Activated naive CD4-positive, alpha-beta T cell treated with anti-CD3 and anti-CD28 coated beads, Interleukin-2, amount 50 U/mL, for 72 hours (primary cell): ENCODE data around the gene ZNF43. TPM values are rescaled to one million over a fixed set of nuclear protein-coding genes. Genes with fewer than 3 reads are reported as not detected.
"Not testable (repeated sequence)": the region's sequence is repeated elsewhere in the genome, so short reads cannot be mapped to it uniquely, and the experiment has no call there.

Source experiments
- ATAC-seq, 2 donors: fragments of 150-1000 bp; cut with Tn5 transposase; 2 replicates each; pipeline ENCODE4 v1.10.0; 2021; ENCODE audit warnings: mild to moderate bottlenecking in 2 of 2, moderate library complexity in 2 of 2
- DNase-seq, 2 donors: peaks; one replicate each; pipeline ENCODE4 v3.0.0; 2021 to 2022; ENCODE audit warnings: low spot score in 2 of 2
- H3K27ac Mint-ChIP-seq, 2 donors: one replicate each; pipeline ENCODE4 v1.8.0; 2022; ENCODE audit warnings: mild to moderate bottlenecking in 2 of 2, mixed read lengths in 2 of 2
- H3K36me3 Mint-ChIP-seq, 2 donors: one replicate each; pipeline ENCODE4 v1.8.0; 2022; ENCODE audit warnings: mixed read lengths in 2 of 2
- H3K9me3 Mint-ChIP-seq, 2 donors: one replicate each; pipeline ENCODE4 v1.8.0; 2022; ENCODE audit warnings: mixed read lengths in 2 of 2
- total RNA-seq, 2 donors: library from RNA; stranded (reverse); gene quantifications; one replicate each; pipeline ENCODE4 v1.2.3, GENCODE V29; 2022

ZNF43 gene
- total RNA-seq: 10 to 100 TPM; 34.0 to 37.7 TPM

DNA sequence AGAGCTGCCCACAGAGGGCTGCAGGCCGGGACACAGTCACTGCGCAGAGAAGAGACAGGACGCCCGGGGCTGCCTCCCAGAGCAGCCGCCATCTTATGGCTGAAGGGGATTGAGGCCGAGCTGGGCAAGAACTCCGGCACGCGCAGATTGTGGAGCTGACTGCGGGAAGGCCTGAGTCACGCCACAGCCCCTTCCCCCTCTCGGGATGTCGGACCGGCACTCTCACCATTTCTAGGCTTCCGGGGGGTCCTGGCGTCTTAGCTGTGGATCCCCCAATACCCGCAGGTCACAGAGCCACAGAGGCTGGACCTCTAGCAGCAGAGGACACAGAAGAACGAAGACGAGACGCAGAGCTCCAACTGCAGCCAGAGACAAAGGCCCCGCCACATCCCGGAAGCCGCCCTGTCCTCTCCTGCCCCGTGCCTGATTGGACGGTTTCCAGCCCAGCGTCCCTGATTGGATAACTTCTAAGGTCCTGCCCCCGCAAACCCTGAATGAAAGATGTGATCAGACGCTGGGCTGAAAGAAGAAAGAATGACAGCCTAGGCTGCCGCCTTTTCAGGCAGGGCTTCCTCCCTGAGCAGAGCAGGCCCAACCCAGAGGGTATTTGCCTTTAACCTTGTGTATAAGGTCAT is at the start of gene ZNF43:
ZNF43 (minus strand) TSS at position 373 of the 635 bp plus-strand sequence; CDS start at position 229, 144 bp downstream.
- peaks cover 32 to 71% of the 10 kb centered on the region in 2 donors for H3K36me3 Mint-ChIP-seq
- H3K9me3 Mint-ChIP-seq: peaks cover 0 to under 1% of the 10 kb centered on the region in 2 donors
- peak within 1 kb of the TSS; percentile 94 to 98 for H3K27ac Mint-ChIP-seq
- ATAC-seq (peak; percentile 97), DNase-seq (peak; percentile 87 to 92)

DNA sequence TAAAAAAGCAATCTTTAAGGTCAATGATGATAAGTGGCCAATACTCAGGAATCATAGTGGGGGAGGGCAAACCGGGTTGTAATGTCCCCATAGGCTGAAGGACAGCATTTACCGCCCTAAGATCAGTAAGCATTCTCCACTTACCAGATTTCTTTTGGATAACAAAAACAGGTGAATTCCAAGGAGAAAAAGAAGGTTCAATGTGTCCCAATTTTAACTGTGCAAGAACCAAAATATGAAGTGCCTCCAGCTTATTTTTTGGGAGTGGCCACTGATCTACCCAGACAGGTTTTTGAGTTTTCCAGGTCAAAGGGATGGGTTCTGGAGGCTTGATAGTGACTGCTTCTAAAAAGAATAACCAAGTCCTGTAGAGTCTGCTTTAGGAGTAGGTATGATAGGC is 49.5 kb upstream of the ZNF43 start:
- not testable (repeated sequence) for DNase-seq, H3K9me3 Mint-ChIP-seq, H3K36me3 Mint-ChIP-seq, ATAC-seq, H3K27ac Mint-ChIP-seq

DNA sequence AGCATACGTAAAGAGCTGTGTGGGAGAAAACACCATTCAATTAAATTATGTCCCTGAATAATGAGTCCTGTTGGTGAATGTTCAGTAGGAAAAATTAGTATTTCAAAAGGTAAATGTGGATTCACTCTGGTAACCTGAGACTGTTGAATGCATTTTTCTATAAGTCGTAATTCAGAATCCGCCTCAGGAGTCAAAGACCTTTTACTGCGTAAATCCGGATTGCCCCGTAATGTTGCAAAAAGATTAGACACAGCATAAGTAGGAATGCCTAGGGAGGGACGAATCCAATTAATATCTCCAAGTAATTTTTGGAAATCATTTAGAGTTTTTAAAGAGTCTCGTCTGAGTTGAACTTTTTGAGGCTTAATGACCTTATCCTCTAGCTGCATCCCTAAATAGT is 48.8 kb upstream of the ZNF43 start:
- H3K9me3 Mint-ChIP-seq, ATAC-seq, DNase-seq, H3K27ac Mint-ChIP-seq, H3K36me3 Mint-ChIP-seq: not testable (repeated sequence)

DNA sequence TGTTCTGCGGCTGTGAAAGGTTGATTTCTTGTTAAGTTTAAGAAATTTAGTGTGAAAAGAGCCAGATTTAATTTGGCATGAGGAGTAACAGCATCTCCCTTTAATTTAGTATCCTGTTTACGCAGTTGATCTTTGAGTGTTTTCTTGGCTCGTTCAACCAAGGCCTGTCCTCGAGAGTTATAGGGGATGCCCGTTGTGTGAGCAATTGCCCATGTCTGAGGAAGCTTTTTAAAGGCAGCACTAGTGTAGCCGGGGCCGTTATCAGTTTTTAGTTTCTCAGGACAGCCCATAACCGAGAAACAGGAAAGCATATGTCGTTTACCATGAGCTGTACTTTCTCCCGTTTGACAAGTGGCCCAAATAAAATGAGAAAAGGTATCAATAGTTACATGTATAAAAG is 47.5 kb upstream of the ZNF43 start:
- DNase-seq (no peak), ATAC-seq (no peak)
- Mint-ChIP-seq H3K27ac (no peak overlapping the region), H3K36me3 (no peaks in the 10 kb centered on the region), H3K9me3 (peaks cover 0 to 5% of the 10 kb centered on the region in 2 donors)

DNA sequence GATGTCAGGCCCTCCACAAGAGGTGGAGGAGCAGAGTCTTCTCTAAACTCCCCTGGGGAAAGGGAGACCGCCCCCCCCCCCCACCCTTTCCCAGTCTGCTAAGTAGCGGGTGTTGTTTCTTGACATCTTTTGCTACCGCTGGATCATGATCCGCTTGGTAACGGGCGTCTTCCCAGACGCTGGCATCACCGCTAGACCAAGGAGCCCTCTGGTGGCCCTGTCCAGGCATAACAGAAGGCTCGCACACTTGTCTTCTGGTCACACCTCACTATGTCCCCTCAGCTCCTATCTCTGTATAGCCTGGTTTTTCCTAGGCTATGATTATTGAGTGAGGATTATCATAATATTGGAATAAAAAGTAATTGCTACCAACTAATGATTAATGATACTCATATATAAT is 44.8 kb upstream of the ZNF43 start:
- DNase-seq: peak in 1 of 2 donors; percentile 4
- not testable (repeated sequence) for H3K9me3 Mint-ChIP-seq

DNA sequence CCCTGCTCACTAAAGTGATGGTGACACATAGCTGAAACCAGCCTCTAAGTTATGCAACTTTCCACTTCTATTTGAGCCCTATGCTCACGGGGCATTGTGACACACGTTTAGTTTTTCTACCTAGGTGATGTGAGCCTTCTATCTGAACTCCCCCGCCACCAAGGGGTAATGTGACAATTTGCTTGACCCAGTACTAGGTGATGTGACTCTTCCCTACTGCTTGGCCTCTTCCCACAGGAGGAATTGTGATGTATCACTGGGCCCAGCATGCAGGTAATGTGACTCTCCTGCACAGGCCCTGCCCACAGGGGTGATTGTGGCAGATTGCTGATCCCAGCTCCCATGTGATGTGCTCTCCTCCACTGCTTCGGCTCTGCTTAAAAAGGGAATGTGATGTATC is 42.7 kb upstream of the ZNF43 start:
- DNase-seq (no peak), ATAC-seq (no peak)
- H3K9me3 Mint-ChIP-seq: peaks cover 0 to 5% of the 10 kb centered on the region in 2 donors
- H3K36me3 Mint-ChIP-seq: no peaks in the 10 kb centered on the region
- no peak overlapping the region for H3K27ac Mint-ChIP-seq

More for the DNA sequence above, 44.8 kb upstream of the ZNF43 start:
- H3K27ac Mint-ChIP-seq, ATAC-seq, H3K36me3 Mint-ChIP-seq: not testable (repeated sequence)

DNA sequence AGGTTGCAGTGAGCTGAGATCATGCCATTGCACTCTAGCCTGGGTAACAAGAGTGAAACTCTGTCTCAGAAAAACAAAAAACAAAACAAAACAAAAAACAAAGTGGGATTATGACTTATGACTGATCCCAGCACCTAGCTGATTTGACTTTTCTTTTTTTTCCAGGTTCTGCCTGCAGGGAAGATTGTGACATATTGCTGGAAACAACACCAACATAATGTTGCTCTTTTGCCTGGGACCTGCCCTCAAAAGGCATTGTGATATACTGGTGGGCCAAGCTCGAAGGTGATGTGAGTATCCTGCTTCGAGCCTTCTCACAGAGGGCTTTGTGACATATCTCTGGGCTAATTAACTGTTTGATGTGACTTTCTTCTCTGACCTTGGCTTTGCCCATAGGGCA is 42.0 kb upstream of the ZNF43 start:
- ATAC-seq (no peak), DNase-seq (no peak)
- Mint-ChIP-seq H3K27ac (no peak overlapping the region), H3K36me3 (no peaks in the 10 kb centered on the region), H3K9me3 (peaks cover 0 to 5% of the 10 kb centered on the region in 2 donors)

DNA sequence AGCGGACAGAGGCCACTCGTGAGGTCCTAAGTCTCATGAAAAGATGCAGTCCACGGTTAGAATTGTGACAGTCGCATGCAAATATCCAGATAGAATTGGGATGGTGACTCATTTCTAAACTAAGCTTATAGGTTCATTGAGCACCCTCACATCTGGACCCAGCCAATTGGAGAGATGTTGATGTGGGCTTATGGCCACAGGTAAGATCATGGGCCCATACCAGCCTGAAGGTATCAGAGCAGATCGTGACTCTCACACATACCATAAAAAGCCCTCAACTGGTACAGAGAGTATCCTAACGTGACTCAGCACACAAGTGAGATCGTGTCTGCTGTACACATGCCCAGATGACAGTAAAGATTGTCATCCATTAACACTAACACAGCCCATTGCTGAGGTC is 40.6 kb upstream of the ZNF43 start:
- H3K9me3 Mint-ChIP-seq, H3K27ac Mint-ChIP-seq, H3K36me3 Mint-ChIP-seq, DNase-seq, ATAC-seq: not testable (repeated sequence)

DNA sequence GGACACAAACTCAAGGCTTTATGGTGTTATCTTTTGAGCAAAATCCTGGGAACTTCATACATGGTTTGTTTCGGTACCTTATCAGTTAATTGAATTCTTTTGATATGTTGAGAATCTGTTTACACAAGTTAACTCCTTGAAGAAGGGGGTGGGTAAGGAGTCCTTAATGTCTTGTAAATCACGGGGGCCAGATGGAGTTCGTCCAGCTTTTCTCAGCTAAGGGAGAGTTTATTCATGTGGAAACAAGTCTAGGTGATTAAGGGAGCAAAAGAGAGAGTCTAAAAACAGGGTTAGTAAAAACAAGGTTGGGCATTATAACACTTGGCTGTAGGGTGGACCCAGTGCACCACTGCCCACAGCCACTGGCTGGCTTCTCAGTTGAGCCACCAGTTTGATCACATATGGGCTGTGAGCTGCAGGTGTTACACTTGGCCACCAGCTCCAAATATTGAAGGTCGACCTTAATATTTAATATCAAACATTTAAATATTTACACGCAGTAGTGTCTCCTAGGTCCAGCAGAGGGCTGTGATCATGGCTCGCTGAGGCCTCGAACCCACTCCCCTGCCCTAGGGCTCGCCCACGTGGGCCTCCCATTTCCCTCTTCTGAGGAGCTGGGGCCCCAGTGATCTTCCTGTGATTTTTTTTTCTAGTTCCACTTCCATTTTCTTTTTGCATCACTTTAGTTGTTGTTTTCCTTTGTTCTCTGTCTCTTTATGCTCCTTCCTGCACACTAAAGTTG is 21.0 kb upstream of the ZNF43 start:
- DNase-seq (no peak), ATAC-seq (no peak)
- peaks cover 0 to 10% of the 10 kb centered on the region in 2 donors for H3K9me3 Mint-ChIP-seq
- H3K27ac Mint-ChIP-seq: no peak overlapping the region
- peaks cover 0 to 16% of the 10 kb centered on the region in 2 donors for H3K36me3 Mint-ChIP-seq

DNA sequence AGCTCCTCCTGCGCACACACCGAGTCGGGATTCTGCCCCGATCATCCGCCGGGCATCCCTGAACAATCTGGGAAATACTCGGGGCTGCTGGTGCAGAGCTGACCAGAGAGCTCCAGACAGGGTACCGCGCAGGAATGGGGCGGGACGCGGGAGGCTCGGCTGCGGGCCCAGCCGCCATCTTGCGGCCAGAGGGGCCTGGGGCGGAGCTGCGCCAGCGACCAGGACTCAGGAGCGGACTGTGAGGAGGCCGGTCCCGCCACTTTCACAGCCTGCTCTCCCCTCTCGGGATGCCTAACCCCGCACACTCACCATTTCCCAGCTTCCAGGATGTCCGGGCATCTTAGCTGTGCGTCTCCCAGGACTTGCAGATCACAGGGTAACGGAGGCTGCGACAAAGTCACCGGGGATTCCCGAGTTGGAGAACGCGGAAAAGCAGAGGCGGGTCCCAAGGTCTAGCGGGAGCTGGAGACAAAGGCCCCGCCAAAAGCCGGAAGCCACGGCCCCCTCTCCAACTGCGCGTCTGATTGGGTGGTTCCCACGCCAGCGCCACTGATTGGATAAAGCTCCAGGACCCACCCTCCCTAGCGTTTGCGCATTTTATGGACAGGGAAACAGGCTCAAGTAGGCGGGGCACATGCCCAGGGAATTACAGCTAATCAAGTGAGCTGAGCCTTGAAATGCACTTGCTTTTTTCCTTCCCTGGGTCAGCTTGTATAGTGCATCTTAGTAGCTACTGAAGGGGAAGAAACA is 15.8 kb upstream of the ZNF43 start:
- DNase-seq (peak; percentile 83 to 96), ATAC-seq (peak; percentile 98 to 99)
- Mint-ChIP-seq H3K36me3 (peaks cover 27 to 50% of the 10 kb centered on the region in 2 donors), H3K27ac (peak overlapping the region; percentile 91), H3K9me3 (peaks cover 0 to 2% of the 10 kb centered on the region in 2 donors)

DNA sequence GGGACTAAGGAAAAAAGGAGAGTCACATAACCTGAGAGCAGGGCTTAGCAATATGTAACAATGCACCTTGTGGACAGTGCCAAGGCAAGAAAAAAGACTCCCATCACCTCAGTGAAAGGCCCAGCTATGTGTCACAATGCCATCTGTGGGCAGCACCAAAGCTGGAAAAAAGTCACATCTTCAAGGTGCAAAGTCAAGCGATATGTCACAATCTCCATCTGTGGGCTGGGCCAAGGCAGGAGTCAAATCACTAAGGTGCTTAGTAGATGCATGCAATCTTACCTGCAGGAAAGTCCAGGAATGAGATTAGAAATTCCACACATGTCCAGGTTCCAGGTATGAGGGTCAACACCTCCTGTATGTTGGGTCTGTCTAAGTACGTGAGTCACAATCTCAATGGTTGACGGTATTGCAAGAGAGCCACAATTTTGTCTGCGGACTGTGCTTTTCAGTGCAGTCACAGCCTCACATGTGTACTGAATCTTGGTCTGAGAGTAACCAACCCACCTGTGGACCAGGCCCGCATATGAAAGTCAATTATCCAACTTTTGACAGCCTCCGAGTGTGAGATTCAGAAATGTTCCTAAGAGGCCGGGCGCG is 14.8 kb upstream of the ZNF43 start:
- H3K36me3 Mint-ChIP-seq: peaks cover 27 to 60% of the 10 kb centered on the region in 2 donors
- no peaks in the 10 kb centered on the region for H3K9me3 Mint-ChIP-seq
- peak in 1 of 2 donors; percentile 3 for ATAC-seq
- peak overlapping the region; percentile 91 to 94 for H3K27ac Mint-ChIP-seq
- no peak for DNase-seq

DNA sequence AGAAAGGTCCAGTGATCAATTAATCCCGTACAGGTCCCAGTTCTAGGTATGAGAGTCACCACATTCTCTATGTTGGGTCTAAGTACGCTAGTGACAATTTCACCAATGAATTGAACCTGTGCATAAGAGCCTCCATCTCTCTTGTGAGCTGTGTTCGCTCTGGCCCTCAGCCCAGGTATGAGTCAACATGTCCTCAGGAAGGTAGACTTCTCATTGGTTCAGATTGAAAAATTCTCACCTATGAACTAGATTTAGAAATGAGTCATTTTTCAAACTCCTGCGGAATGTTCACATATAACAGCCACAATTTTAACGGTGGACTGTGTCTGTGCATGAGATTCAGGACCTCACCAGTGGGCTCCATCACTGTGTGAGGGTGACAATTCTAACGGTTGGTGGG is 12.7 kb upstream of the ZNF43 start:
- Mint-ChIP-seq H3K9me3 (no peaks in the 10 kb centered on the region), H3K27ac (no peak overlapping the region), H3K36me3 (peaks cover 34 to 67% of the 10 kb centered on the region in 2 donors)
- DNase-seq: no peak
- ATAC-seq: no peak

DNA sequence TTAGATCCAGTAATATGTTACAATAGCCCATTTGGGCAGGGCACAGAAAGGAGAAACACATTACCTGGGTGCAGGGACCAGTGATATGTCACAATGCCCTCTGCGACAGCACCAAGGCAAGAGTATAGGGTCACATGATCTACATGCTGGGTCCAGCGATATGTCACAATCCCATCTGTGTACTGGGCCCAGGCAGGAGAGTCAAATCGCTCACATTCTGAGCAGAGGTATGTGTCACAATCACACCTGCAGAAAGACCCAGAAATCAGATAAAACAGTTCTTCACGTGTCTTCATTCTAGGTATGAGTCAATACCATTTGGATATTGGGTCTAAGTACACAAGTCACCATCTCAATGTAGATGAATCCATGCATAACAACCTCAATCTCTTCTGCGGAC is 7.1 kb upstream of the ZNF43 start:
- H3K36me3 Mint-ChIP-seq: peaks cover 47 to 77% of the 10 kb centered on the region in 2 donors
- H3K27ac Mint-ChIP-seq: peak overlapping the region in 1 of 2 donors; percentile 55
- H3K9me3 Mint-ChIP-seq: peaks cover 0 to 5% of the 10 kb centered on the region in 2 donors
- DNase-seq (no peak), ATAC-seq (peak; percentile 33 to 44)

DNA sequence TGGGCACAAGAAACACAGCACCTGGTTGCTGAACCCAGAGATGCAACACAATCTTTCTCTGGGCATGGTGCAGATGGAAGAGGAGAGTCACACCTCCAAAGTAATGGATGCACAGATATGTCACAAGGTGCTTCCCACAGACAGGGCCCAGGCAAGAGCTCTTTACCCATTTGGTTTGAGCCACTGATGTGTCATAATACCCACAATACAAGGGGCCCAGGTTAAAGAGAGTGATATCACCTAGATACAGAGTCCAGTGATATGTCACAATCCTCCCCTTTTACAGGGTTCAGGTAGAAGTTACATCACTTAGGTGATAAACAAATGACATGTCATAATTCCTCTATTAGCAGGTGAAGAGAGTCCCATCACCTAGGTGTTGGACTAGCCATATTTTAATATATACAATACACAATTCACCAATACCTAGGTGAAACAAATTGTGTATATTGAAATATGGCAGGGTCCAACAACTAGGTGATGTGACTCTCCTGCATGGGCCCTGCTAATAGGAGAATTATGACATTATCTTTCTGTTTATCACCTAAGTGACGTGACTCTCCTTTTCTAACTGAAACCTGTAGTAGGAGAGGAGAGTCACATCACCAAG is 5.6 kb upstream of the ZNF43 start:
- DNase-seq: no peak
- H3K36me3 Mint-ChIP-seq: peaks cover 41 to 74% of the 10 kb centered on the region in 2 donors
- H3K27ac Mint-ChIP-seq: peak overlapping the region in 1 of 2 donors; percentile 36
- peak; percentile 19 to 58 for ATAC-seq
- peaks cover 0 to 5% of the 10 kb centered on the region in 2 donors for H3K9me3 Mint-ChIP-seq

DNA sequence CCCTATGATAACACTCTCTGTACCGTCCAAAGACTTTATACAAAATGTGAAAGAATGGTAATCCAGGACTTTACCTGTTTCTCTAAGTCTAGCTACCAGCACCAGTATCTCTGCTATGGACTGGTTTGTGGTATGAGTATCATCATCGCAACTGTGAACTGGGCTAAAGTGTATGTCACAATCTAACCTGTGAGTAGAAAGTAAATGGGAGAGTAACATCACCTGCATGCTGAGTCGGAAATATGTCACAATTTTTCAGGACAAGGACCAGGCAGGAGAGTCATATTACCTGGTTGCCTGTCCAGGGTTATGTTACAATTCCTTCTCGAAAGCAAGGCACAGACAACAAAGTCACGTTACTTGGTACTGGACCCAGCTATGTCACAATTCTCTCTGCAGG is 5.1 kb upstream of the ZNF43 start:
- Mint-ChIP-seq H3K9me3 (peaks cover 0 to 5% of the 10 kb centered on the region in 2 donors), H3K27ac (peak overlapping the region in 1 of 2 donors; percentile 36), H3K36me3 (peaks cover 41 to 69% of the 10 kb centered on the region in 2 donors)
- DNase-seq (no peak), ATAC-seq (no peak)

DNA sequence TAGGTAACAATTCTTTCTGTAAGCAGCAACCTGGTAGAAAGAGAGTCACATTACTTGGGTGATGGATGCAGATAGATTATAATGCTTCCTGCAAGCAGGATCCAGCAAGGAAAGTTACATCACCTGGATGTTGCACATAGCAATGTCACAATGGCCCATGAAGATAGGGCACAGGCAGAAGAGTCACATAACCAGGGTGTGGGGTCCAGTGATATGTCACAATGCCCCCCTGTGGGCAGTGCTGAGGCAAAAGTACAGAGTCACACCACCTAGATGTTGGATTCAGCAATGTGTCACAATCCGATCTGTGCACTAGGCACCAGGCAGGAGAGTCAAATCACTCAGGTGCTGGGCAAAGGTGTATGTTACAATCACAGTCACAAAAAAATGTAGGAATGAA is 4.0 kb upstream of the ZNF43 start:
- Mint-ChIP-seq H3K36me3 (peaks cover 42 to 66% of the 10 kb centered on the region in 2 donors), H3K27ac (no peak overlapping the region), H3K9me3 (peaks cover 0 to 5% of the 10 kb centered on the region in 2 donors)
- no peak for DNase-seq
- no peak for ATAC-seq
